HG03025 (cell line): ENCODE measurements around the gene ARL15.

Experiments
- ATAC-seq: cut with Tn5 transposase; IDR thresholded peaks from one replicate; pipeline ENCODE4 v1.9.1; 2021; ENCODE audit warnings: mild to moderate bottlenecking, moderate library complexity; ENCODE audit not compliant: unreplicated experiment, low FRiP score

Gene ARL15

DNA sequence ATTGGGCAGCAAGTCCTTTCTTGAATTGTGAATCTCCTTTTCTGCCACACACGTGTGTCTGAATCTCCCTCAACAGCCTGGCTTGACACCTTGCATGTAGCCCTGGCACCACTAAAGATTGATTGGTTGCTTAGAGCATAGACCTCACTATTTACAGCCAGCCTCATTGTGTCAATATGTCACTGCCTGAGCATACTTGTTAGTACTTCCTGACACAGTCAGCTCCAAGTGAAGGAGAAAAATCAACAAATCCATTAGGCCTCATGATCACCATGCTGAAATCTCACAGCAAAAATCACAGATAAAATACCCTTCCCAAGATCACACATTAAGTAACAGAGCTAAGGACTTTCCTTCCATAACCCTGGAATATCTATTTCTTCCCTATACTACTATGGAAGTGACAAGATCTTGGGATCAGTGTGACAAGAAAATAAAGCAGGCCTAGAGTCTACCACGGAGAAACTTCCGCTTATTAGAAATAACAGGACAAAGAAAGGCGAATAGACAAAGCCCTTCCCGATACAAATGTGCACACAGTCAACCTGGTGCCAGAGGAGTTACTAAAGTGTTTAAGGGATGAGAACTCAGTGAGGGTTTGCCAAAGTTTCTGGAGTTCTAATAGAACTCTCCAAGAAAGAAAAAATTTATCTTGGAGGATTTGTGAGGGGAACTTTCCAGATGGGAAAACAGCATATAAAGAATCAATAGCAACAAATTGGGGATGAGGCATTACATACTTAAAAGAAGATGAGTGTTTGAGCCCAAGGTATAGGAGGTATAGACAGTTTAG is 5.6 kb upstream of the ARL15 start:
- ATAC-seq: no peak

DNA sequence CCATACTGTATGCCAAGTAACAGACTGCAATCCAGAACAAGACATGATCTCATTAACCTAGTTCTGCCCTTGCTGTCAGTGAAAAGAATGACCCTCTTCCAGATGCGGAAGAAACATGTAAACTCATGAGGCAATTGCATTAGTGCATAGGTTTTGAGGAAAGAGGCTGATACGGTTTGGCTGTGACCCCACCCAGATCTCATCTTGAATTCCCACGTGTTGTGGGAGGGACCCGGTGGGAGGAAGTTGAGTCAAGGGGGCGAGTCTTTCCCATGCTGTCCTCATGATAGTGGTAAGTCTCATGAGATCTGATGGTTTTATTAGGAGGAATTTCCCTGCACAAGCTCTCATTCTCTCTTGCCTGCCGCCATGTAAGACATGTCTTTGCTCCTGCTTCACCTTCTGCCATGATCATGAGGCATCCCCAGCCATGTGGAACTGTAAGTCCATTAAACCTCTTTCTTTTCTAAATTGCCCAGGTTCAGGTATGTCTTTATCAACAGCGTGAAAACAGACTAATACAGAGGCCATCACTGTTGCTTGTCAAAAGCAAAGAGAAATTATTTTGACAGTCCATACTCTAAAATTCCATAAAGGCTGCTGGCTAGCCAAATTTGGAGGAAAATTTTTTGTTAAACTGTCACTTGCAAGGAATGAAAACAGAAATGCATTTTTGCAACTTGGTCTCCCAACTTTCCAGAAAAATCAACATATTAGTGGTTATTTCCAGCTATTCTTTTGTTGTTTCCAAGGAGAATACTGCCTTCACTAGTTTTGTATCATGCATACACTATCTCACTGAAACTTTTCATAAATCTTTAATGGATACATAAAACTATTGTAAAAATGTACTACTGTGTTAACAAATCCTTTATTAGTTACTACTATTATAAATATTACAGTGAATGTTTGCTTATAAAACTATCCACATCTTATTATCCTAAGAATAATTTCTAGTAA is 3.2 kb upstream of the ARL15 start:
- ATAC-seq: no peak

DNA sequence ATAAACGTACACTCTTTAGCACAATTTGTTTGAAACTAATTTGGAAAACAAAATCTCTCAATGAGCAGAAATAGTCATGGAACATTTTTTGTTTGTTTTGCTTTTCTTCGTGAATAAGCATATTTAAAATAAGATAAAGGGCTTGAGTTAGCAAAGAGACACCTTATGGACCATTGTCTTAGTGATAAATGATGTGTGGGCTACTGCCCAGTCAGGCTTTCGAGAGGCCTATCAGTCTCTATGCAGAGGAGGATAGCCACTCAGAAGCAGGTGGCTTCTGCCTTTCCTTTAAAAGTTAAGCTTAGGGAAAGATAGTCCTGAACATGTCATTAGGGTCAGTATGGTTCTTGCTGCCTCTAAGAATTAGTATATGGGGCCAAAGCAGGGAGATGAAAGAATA is 2.1 kb upstream of the ARL15 start:
- no peak for ATAC-seq

DNA sequence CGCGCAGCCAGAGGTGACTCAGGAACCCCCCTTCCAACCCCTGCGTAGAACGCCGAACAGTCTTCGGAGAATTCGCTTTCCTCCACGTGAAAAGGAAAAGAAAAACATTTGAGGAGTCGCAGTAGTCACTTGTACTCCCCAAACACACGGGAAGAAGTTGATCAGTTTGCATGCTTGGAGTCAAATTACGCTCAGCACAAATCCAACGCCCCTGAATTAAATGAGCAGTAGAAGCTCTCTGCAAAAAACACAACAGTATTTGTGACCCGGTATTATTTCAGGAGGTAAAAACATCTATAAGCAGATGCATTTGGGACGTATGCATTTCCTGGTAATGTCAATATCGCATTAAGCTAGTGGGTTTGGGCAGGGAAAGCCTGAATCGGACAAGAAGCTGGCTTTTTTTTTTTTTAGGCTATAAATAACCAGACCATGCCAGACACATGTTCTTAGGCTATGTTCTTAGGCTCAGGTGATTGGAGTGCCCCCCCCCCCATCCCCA is 854 bp upstream of the ARL15 start:
- no peak for ATAC-seq

DNA sequence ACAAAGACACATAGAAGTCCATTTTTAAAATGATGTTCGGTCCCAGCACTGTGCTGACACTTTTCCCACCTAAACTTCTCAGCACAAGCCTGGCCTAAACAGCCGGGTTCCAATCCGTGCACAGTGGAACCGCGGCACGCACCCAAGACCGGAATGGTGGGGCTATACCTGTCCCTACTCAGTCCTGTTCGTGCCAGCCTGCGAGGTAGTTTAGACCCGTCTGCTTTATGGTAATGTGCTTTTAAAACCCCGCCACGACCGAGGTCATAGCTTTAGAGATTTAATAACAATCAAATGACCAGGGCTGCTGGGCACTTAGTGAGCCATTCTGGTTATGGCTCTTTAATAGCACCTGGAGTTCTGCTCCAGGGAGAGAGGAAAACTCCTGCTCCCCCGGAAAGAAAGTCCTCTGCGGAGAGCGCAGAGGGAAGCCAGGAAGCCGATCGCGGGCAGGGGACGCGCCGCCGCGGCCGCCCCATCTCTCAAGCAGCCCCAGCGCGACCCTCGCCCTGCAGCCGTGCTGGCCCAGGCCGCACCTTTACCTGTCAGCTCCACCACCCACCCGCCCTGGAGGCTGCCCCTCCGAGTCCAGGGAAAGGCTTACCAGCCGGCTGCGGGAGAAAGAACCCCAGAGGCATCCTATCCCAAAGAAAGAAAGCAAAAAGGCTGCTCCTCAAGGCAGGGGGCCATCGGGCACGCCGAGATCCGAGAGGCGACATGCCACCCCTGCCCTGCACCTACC is 511 bp downstream of the ARL15 start:
- ATAC-seq: peak; percentile 26

GRCh38 chr5:54309276-54309675 is 1.1 kb downstream of the ARL15 start:
- no peak for ATAC-seq

GRCh38 chr5:54307583-54307982 is 2.8 kb downstream of the ARL15 start:
- no peak for ATAC-seq

DNA sequence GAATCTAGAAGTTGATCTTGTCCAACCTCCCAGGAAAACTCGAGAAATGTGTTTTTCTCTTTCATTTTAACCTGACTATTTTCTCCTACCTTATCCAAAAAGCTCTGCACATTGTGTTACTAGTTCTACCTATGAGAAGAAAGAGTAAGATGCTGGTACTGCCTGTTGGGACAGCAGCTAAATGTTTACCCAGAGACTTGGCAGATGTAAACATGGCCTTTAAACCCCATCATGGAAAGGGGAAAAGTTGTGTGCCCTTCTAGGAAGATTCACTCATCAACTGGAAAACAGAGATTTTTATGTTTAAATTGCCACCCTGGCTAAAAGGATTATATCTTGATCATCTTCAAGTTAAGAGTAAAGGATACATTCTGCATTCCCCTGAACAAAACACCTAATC is 3.5 kb downstream of the ARL15 start:
- ATAC-seq: no peak

DNA sequence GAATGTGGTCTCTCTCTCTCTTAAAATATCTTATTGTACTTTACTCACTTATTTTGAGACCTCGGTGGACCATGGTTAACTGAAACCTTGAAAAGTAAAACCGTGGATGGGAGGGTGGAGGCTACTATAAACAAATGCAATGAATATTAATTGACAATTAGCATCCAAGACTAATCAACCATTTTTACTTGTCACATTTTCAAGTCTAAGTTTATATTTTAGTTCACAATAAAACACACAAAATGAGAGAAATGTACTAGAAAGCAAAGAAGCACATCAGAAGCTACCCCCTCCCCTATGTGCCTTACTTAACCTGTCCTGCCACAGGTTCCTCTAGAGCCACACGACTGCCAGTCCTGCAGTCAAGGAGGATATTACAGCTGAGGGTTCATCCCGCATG is 4.6 kb downstream of the ARL15 start:
- ATAC-seq: no peak

- ATAC-seq: no peak
These were observed 6.3 kb downstream of the ARL15 start for GRCh38 chr5:54304040-54304439.

GRCh38 chr5:54302267-54302687 is 8.1 kb downstream of the ARL15 start:
- ATAC-seq: no peak

- no peak for ATAC-seq
These were observed 8.5 kb downstream of the ARL15 start for GRCh38 chr5:54301849-54302248.

- no peak for ATAC-seq
These were observed 9.2 kb downstream of the ARL15 start for GRCh38 chr5:54301220-54301619.

DNA sequence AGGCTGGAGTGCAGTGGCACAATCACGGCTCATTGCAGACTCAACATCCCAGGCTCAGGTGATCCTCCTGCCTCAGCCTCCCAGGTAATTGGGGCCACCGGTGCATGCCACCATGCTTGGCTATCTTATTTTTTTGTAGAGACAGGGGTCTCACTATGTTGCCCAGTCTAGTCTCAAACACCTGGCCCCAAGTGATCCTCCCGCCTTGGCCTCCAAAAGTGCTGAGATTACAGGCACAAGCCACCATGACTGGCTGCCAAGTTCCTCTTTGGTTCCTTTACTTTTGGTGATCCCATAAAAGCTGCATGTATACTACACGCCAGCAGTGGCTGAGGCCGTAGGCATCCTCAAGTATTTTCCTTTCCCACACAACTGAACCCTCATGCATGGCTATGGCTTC is 11.4 kb downstream of the ARL15 start:
- no peak for ATAC-seq

- ATAC-seq: no peak
These were observed 14.0 kb downstream of the ARL15 start for GRCh38 chr5:54296386-54296785.

DNA sequence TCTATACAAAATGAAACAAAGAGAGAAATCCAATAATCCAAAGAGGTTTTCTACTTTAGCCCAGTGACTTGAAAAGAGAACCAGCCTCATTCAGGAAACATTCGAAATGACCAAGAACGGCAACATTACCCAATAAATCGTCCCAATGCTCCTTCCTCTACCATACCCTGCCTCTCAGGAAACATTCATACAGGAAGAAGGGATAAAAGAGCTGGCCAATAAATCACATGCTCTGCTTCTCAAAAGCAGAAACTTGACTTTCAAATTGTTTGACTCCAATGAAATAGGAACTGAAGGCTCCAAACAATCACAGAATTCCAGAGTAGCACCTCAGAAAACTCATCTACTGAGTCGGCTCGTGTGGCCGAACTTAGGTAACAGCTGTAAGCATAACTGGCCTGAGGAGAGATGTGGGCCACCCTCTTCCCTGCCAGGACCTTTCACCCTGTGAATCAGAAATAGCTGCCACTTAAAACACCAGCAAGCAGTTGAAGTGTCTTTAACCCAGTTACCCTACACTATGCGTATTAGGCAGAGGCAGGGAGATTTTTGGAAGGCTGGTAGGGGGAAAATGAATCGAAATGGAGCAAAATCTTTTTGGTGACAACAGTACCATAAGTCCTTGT is 14.6 kb downstream of the ARL15 start:
- no peak for ATAC-seq

GRCh38 chr5:54294097-54294667 is 16.2 kb downstream of the ARL15 start:
- ATAC-seq: no peak

GRCh38 chr5:54292866-54293265 is 17.5 kb downstream of the ARL15 start:
- ATAC-seq: no peak

DNA sequence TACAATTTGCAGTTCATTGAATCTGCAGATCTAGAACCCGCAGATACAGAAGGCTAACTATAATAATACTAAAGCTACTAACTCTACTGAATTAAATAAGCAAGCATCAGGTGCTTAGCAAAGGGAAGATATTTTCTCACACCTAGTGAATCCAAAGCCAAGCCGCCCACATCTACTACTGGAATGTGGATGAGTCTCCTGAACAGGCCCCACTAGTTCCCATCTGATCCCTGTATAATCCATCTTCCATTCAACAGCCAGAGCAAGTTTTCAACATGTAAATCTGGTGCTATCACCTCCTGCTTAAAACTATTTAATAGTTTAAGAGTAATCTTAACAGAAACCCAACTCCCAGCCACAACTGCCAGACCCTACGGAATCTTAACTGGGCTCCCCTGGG is 18.9 kb downstream of the ARL15 start:
- no peak for ATAC-seq

DNA sequence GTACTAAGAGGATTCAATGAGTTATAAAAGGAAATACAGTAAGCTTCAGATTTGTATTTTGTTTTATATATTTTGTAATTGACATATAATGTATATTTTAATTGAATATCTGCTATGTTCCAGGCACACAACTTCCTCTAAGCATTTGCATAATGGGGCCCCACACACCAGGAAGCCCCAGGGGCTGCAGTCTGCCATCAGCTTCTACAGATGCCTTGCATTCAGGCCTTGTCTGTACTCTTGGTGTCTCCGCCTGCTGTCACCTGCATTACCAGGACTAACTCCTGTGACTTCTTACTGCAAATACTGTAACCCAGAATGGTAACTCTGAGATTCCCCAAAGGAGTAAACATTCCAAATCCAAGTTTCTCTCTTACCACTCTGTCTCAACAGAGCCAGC is 20.6 kb downstream of the ARL15 start:
- no peak for ATAC-seq
